ENCODE data around the gene PCBP3. TPM values are rescaled to one million over a fixed set of nuclear protein-coding genes. Genes with fewer than 3 reads are reported as not detected.

PCBP3 gene
- total and polyA plus RNA-seq, 2 of the 13 experiments (the other 11 are each of a cell fraction or from before 2014, with no cell fraction given) = not detected

GRCh38 chr21:45820171-45821091 is 176.9 kb downstream of the PCBP3 start (continued):
- no peak for TF ChIP-seq ZBTB10 (CRISPR knock-in tag; IDR thresholded peaks at IDR 0.05; ENCODE audit: borderline replicate concordance)
- TF ChIP-seq LCORL (IDR thresholded peaks at IDR 0.05) = no peak
- TF ChIP-seq LCORL (CRISPR knock-in tag; IDR thresholded peaks at IDR 0.05) = no peak
- peak; percentile 96 for TF ChIP-seq CTCF (CRISPR knock-in tag; IDR thresholded peaks at IDR 0.05)
- peak; percentile 28 for TF ChIP-seq SKI (IDR thresholded peaks at IDR 0.05; ENCODE audit: partially characterized antibody)
- TF ChIP-seq, protein P1, sequence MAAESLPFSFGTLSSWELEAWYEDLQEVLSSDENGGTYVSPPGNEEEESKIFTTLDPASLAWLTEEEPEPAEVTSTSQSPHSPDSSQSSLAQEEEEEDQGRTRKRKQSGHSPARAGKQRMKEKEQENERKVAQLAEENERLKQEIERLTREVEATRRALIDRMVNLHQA (CRISPR knock-in tag; IDR thresholded peaks at IDR 0.05) = no peak
- TF ChIP-seq ZNF570 (CRISPR knock-in tag; IDR thresholded peaks at IDR 0.05; ENCODE audit: borderline replicate concordance) = no peak
- no peak; the same call in 1 of the 2 replicates for TF ChIP-seq HIVEP1 (CRISPR knock-in tag; IDR thresholded peaks at IDR 0.05)
- no peak for TF ChIP-seq CREBL2 (CRISPR knock-in tag; IDR thresholded peaks at IDR 0.05; ENCODE audit: borderline replicate concordance)
- TF ChIP-seq ZNF749 (CRISPR knock-in tag; IDR thresholded peaks at IDR 0.05; ENCODE audit: borderline replicate concordance) = no peak
- TF ChIP-seq ZNF660 (CRISPR knock-in tag; IDR thresholded peaks at IDR 0.05; ENCODE audit: borderline replicate concordance, low read depth) = no peak
- TF ChIP-seq, protein P2, sequence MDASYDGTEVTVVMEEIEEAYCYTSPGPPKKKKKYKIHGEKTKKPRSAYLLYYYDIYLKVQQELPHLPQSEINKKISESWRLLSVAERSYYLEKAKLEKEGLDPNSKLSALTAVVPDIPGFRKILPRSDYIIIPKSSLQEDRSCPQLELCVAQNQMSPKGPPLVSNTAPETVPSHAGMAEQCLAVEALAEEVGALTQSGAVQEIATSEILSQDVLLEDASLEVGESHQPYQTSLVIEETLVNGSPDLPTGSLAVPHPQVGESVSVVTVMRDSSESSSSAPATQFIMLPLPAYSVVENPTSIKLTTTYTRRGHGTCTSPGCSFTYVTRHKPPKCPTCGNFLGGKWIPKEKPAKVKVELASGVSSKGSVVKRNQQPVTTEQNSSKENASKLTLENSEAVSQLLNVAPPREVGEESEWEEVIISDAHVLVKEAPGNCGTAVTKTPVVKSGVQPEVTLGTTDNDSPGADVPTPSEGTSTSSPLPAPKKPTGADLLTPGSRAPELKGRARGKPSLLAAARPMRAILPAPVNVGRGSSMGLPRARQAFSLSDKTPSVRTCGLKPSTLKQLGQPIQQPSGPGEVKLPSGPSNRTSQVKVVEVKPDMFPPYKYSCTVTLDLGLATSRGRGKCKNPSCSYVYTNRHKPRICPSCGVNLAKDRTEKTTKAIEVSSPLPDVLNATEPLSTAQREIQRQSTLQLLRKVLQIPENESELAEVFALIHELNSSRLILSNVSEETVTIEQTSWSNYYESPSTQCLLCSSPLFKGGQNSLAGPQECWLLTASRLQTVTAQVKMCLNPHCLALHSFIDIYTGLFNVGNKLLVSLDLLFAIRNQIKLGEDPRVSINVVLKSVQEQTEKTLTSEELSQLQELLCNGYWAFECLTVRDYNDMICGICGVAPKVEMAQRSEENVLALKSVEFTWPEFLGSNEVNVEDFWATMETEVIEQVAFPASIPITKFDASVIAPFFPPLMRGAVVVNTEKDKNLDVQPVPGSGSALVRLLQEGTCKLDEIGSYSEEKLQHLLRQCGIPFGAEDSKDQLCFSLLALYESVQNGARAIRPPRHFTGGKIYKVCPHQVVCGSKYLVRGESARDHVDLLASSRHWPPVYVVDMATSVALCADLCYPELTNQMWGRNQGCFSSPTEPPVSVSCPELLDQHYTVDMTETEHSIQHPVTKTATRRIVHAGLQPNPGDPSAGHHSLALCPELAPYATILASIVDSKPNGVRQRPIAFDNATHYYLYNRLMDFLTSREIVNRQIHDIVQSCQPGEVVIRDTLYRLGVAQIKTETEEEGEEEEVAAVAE (CRISPR knock-in tag; IDR thresholded peaks at IDR 0.05; ENCODE audit: borderline replicate concordance) = no peak
- peak; percentile 95 for TF ChIP-seq STAG1 (CRISPR knock-in tag; IDR thresholded peaks at IDR 0.05)
- TF ChIP-seq IRF9 (CRISPR knock-in tag; IDR thresholded peaks at IDR 0.05; ENCODE audit: borderline replicate concordance) = peak; percentile 75; the same call in 1 of the 2 replicates
- peak; percentile 21; the same call in 1 of the 2 replicates for TF ChIP-seq SAP130 (CRISPR knock-in tag; IDR thresholded peaks at IDR 0.05; ENCODE audit: low read depth)
- no peak for TF ChIP-seq ZNF207 (IDR thresholded peaks at IDR 0.05; ENCODE audit: borderline replicate concordance)
- TF ChIP-seq ZNF225 (CRISPR knock-in tag; IDR thresholded peaks at IDR 0.05) = no peak
- peak; percentile 80 for TF ChIP-seq SMC3 (IDR thresholded peaks at IDR 0.05; ENCODE audit: low read length)

Data from HepG2 (cell line).